Measurements from ENCODE around the gene TUBG2. TPM values are rescaled to one million over a fixed set of nuclear protein-coding genes. Genes with fewer than 3 reads are reported as not detected.

TUBG2 gene
- total RNA-seq, 1 experiment from 2014 or later: 20.9 TPM

DNA sequence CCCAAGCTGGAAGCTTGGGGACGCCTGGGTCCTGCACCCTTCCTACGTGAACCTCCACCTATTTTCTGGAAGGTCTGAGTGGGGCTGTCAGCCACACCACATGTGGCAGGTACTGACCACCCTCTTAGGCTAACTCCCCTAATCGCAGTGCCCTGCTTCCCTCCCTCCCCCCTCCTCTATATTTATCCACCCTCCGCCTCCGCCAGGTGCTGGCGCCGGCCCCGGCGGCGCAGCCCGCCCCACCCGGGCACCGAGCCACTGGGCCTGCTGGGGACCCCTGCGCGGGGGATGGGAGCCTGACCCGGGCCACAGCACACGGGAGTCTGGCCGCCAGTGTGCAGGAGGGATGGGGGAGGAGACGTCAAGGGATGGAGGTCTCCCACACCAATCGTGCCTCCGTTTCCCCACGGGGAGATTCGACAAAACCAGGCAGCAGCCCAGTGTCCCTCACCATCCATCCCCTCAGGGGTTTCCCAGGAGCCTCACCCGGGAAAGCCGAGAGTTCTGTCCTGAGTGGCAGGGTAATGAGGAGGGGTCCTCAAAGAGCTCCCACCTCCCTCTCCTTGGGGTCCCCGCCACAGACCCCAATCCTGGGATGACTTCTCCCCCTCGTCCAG lies 16.4 kb downstream of the TUBG2 start:
- Histone ChIP-seq H3K9me2 (ENCODE audit: insufficient read depth) (no peaks in the 10 kb centered on the region), H3K4me1 (ENCODE audit: control insufficient read depth in 1 of 2, insufficient read depth in 2 of 2, low read length in 2 of 2) (peaks cover 21 to 56% of the 10 kb centered on the region in 2 experiments), H3K36me3 (ENCODE audit: control insufficient read depth in 1 of 2, insufficient read depth in 2 of 2, low read length in 2 of 2) (peaks cover 17 to 27% of the 10 kb centered on the region in 2 experiments; a peak in 3 of 4 replicates), H3K79me2 (ENCODE audit: insufficient read depth, low read length) (peaks cover 38% of the 10 kb centered on the region), H3K4me2 (ENCODE audit: low read length) (peak overlapping the region; percentile 99), H4K20me1 (ENCODE audit: insufficient read depth) (no peaks in the 10 kb centered on the region), H3K4me3 (replicated peaks in 1 of 2; ENCODE audit: low read depth in 1 of 2, low read length in 2 of 2) (peak overlapping the region; percentile 95 to 98), H3K27me3 (ENCODE audit: insufficient read depth, low read length) (no peaks in the 10 kb centered on the region), H3K27ac (ENCODE audit: low read depth, low read length) (peak overlapping the region; percentile 86), H2AFZ (ENCODE audit: low read depth, low read length, poor library complexity, severe bottlenecking) (no peak overlapping the region), H3K9ac (ENCODE audit: low read length) (peak overlapping the region; percentile 95), H3K9me3 (ENCODE audit: control insufficient read depth in 1 of 2, insufficient read depth in 1 of 2, low read depth in 1 of 2, low read length in 2 of 2) (no peaks in the 10 kb centered on the region)
- ChIA-PET CTCF (interaction anchor here (1.6 to 6.4 kb wide), 2 partner anchors 9 to 97 kb away, joined by 5 to 136 read pairs; partner anchors contain the start of gene PSMC3IP), POLR2A (interaction anchor here (0.6 to 2.1 kb wide), 3 partner anchors 15 to 289 kb away, joined by 3 to 7 read pairs (median 4); partner anchors contain the start of genes RETREG3 and TUBG1), RAD21 (ENCODE audit: low non-redundant PET in 1 of 2, low total read pairs in 2 of 2, uncharacterized antibody in 2 of 2, unreplicated experiment in 2 of 2) (no interaction called here)
- no peak for TF ChIP-seq JUND (IDR thresholded peaks at IDR 0.05)
- TF ChIP-seq ELF1 (IDR thresholded peaks at IDR 0.05; ENCODE audit: borderline replicate concordance, low read depth): no peak
- no peak for TF ChIP-seq EGR1 (IDR thresholded peaks at IDR 0.05; ENCODE audit: low read depth)
- TF ChIP-seq EZH2phosphoT487 (IDR thresholded peaks at IDR 0.05; ENCODE audit: borderline replicate concordance): no peak
- no peak for TF ChIP-seq ZNF274 (IDR thresholded peaks at IDR 0.05; ENCODE audit: low read depth, low read length)
- no peak for TF ChIP-seq POLR2AphosphoS5 (IDR thresholded peaks at IDR 0.05; ENCODE audit: low read depth, low read length)
- no peak for TF ChIP-seq SIN3A (IDR thresholded peaks at IDR 0.05; ENCODE audit: low read depth)
- TF ChIP-seq, protein P1, sequence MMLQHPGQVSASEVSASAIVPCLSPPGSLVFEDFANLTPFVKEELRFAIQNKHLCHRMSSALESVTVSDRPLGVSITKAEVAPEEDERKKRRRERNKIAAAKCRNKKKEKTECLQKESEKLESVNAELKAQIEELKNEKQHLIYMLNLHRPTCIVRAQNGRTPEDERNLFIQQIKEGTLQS (IDR thresholded peaks at IDR 0.05): no peak
- no peak for TF ChIP-seq POLR2A (IDR thresholded peaks at IDR 0.05; ENCODE audit: borderline replicate concordance, extremely low read depth, insufficient read depth, insufficient read length)
- TF ChIP-seq SP1 (IDR thresholded peaks at IDR 0.05; ENCODE audit: low read depth): no peak
- TF ChIP-seq CBX3 (IDR thresholded peaks at IDR 0.05; ENCODE audit: low read depth): no peak
- no peak for TF ChIP-seq SRF (IDR thresholded peaks at IDR 0.05; ENCODE audit: low read depth)
- TF ChIP-seq EZH2 (IDR thresholded peaks at IDR 0.05): no peak
- TF ChIP-seq RAD21 (IDR thresholded peaks at IDR 0.05; ENCODE audit: low read depth): no peak
- no peak for TF ChIP-seq YY1 (IDR thresholded peaks at IDR 0.05; ENCODE audit: extremely low read depth, insufficient replicate concordance, low read depth, low read length)
- TF ChIP-seq FOSL1 (IDR thresholded peaks at IDR 0.05; ENCODE audit: low read depth): no peak
- TF ChIP-seq, protein P2, sequence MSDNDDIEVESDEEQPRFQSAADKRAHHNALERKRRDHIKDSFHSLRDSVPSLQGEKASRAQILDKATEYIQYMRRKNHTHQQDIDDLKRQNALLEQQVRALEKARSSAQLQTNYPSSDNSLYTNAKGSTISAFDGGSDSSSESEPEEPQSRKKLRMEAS (IDR thresholded peaks at IDR 0.05): no peak
- no TSS peak for BruUV-seq (replicated peaks)
- DNase-seq (ENCODE audit: low read depth, low spot score) (no peak), ATAC-seq (no peak)
- intact Hi-C loops (cut with micrococcal nuclease): loop anchor here (5.0 kb wide), 1 partner anchor 53 kb away; no protein-coding TSS in a partner anchor
